HG03342 (cell line): ENCODE data around the gene SEMA3E.
"Not testable (repeated sequence)": the region's sequence is repeated elsewhere in the genome, so short reads cannot be mapped to it uniquely, and the experiment has no call there.

Experiments
- ATAC-seq: cut with Tn5 transposase; IDR thresholded peaks from one replicate; pipeline ENCODE4 v1.9.1; 2021; ENCODE audit warnings: mild to moderate bottlenecking, moderate library complexity; ENCODE audit not compliant: unreplicated experiment

SEMA3E gene

DNA sequence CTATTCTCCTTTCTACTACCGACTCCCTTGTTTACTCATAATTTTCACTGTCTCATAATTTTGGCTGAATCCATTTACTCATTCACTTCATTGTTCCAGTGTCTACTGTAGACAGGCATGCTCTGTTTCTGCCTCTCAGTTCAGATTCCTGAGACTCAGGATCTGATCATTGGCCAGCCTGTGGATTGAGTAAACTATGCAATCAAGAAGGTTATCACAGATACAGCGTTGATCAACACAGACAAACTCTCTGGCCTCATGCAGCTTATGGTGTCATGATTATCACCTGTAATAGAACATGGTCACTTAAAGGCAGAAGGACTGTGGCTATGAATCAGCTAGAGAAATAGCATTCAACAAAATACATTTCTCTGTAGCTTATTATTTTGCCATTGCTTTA, 86.0 kb downstream of the SEMA3E start:
- ATAC-seq, result no peak

DNA sequence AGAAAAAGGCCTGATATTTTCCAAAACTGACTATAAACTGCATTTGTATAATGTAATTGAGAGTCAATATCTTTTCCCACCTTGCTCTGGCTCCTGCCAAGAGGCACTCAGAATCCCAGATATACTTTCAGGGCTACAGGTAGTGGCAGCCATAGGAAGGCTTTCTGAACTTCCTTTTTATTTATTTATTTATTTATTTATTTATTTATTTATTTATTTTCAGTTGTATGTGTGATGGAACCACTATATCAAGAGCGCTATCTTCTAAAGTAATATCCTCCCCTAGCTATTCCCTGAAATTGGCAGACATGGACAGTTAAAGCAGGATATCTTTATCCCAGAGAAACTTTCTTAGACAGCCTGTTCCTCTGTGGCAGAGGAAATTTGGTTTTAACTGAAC, 86.7 kb downstream of the SEMA3E start:
- ATAC-seq, result no peak

DNA sequence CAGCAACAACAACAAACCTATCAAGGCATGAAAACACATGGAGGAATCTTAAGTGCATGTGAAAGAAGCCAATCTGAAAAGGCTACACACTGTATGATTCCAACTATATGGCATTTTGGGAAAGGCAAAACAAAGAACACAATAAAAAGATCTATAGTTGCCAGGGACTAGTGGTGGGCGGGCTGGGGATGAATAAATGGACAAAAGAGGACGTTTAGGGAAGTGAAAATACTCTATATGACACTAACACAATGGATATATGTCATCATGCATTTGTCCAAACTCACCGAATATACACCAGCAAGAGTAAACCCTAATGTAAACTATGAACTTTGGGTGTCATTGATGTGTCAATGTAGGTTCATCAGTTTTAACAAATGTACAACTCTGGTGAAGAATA, 89.1 kb downstream of the SEMA3E start:
- ATAC-seq, result no peak

DNA sequence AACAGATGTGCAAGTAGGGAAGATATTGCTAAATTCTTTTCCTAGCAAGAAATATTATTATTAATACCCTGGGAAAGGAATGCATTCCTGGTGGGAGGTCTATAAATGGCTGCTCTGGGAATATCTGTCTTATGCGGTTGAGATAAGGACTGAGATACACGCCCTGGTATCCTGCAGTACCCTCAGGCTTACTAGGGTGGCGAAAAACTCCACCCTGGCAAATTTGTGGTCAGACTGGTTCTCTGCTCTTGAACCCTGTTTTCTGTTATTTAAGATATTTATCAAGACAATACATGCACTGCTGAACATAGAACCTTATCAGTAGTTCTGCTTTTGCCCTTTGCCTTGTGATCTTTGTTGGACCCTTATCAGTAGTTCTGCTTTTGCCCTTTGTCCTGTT, 96.4 kb downstream of the SEMA3E start:
- ATAC-seq, result not testable (repeated sequence)

DNA sequence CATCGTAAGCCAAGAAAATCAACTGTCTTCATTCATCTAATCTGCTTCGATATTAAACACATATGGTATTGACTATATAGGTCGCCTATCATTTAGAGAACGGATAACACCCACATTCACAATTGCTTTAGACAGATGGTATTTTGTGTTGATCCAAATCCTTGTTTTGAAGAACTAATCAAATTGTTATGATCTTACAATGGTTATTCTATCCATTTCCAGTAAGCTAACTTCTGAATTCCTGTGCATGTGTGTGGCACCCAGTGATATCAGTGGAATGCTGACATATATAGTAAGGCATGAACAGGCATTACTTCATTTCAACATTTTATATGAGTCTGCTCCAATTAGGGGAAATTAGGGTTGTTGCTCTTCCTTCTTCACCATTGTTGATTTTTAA, 98.8 kb downstream of the SEMA3E start:
- no peak for ATAC-seq

DNA sequence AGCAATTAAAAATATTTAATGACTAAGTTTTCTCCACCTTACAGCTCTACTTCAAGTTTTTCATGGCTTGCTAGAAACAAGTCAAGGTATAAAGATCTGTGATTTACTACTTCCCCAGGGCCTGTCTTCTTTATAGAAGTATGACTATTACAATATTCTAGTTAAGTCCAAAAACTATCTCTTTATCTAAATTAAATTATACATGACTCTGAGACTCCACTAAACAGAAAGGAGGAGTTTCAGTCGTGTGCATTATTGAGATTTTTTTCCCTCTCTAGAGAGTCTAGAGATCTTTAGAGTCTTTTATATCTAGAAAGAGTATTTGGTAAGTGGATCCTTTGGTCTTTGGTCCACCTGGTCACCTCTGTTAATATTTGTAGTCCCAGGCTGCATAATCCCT, 100.7 kb downstream of the SEMA3E start:
- no peak for ATAC-seq

DNA sequence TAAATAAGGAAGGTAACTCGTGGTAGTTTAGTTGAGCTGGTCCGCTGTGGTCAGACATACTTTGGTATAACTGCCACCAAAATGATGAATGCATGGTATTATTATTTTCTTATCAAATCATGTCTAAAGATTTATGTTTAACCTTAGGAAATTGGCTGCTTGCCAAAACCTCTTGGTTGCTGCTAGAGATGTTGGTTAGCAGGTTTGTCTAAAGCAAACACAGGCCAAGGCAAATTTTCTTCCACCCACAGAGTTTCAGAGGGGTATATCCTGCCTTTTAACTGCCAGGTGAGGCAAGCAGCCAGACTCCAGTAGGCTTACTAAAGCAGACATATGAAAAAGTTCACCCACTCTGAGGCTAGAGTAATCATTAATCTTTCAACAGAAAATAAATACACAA, 101.4 kb downstream of the SEMA3E start:
- ATAC-seq, result peak; percentile 91

DNA sequence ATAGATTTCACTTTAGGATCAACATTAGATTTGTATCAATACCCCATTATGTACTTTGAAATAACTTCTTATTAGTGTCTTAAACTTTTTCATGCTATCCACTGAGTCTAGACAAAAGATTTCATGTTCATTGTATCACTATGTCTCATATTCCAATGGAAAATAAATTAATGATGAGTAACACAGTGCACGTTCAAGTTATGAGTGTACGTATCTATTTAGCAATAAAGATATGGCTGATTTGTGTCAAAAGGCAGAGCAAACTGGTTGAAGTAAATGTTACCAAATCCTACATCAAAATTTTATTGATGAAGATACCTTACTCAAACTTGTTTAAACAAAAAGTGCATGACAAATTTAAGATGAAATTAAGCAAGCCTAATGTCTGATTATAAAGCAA, 102.4 kb downstream of the SEMA3E start:
- ATAC-seq, result no peak

DNA sequence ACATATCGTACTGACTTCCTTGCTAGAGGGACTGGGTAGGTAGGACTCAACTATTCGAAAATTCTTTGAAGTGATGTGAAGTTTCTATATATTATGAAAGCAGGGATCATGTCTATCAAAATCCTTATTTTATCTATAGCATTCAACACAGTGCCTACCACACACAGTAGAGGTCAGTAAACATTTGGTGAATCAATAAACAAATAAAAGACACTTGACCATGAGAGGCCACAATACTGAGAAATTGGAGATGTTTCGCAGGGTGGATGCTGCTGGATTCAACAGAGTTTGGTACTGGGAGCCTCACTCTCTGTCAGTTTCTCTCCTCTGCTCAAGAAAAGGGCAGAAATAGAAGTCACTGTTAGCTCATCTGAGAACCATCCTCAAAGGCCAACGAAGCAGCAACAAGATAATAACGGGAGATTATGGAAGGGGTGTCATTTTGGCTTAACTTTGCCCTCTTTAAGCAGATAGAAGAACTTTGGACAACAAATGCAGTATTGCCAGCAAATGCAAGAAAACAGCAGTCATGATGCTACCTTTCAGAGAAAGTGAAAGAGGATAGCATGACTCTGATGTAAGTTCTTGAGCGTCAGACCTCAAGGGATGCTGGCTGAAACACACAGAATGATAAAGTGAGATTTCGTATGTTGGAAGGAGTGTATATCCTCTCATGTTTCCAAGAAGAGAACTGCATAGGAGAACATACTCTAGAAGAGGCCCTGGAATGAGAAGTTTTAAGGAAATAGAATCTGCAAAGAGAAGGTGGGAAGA, 107.6 kb downstream of the SEMA3E start:
- ATAC-seq, result no peak

DNA sequence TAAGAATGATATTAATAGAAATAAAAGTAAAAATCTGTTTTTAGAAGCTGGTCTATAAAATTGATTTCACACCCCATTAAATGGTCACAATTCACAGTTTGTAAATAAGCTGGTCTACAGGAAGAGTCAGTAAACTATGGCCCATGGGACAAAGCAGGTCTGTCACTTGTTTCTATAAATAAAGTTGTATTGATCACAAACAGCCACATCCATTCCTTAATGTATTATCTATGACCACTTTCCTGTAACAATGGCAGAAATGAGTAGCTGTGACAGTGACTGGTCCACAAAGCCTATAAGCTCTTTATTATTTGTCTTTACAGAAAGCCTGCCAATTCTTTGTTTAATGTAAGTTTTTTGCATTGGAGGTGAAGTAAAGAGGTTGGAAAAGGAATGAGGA, 114.5 kb downstream of the SEMA3E start:
- ATAC-seq, result no peak

DNA sequence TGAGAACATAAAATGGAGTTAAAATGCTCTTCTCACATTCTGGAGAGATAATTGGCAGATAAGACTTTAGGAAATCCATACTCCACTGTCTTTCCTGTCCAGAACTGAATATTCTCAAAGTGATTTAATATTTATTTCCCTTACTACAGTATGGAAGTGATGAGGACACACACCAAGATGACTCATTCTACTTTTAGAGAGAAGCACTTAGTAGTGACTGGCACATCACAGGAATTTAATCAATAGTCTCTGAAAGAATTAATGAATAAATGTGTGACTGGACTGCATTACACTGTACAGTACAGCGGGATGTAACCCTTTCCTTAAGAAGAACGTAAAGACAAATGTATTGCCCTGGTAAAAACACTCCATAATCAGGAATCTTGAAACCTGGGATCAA, 116.7 kb downstream of the SEMA3E start:
- ATAC-seq, result no peak

DNA sequence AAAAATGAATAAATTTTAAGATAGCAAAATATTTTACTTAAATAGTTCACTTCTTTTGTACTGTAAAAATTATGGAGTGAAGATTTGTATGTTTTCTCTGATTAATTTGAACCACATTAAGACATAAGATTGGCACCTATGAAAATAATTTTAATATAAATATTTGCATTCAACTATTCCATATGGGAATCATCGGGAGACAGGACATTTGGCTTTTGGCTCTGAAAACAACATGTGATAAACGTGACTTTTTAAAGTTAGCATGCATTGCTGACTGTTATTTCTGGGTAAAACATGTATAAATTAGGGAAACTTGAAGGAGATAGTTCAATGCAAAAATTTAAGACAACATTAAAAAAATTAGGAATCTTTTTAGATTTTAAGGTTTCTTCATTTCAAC, 117.2 kb downstream of the SEMA3E start:
- no peak for ATAC-seq

DNA sequence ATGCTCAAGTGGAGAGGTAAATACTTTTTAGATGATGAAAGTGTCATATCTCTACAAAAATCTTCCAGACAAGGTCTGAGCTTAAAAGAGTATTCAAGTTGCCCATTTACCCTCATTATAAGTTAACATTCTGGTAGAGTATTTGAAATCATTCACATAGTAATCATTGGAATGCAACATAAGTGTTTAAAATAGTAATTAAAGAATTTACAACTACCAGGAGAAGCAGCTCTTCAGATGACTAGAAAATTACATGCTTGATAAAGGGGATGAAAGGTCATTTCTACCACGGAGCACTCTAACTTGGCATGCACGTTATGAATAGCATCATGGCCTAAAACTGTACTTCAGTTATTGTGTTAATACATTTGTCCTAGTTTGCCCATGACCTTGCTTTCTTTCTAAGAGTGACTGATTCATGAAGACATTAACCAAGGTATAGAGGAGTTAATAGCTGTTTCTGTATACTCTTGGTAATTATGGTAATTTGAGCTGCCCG, 120.0 kb downstream of the SEMA3E start:
- no peak for ATAC-seq

DNA sequence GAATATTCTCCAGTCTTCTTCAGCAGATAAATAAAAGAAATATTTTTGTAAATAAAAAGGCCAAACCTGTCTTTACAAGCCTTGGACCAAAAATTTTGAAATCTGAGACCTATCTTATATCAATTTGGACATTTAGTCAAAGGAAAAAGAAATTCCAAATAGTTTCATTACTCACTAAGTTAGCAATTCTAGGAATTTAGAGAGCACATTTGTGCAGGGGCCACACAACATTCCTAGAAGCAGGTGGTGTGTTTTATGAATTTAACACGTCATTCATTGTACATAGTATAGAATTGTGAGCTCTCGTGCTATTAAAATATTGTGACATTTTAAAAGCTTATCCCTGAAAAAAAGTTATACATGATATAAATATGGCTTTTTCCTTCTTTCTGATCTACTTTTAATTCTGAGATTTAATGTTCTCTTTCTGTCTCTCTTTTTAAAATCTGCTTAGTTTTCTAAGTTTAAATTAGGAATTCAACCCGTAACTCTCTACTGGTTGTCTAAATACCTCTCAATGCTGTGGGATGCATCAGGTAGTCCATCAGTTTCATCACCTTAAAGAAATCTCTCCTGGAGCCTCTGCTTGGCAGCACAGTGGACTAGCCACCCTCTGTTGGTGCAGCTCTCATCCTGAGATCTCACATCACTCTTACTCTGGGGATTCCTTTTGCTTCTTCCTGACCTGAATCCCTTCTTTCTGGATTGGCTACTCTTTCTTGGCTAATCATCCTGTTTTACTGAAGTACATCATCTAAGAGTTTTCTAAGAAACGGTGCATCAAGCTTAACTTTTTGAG, 124.5 kb downstream of the SEMA3E start:
- no peak for ATAC-seq

DNA sequence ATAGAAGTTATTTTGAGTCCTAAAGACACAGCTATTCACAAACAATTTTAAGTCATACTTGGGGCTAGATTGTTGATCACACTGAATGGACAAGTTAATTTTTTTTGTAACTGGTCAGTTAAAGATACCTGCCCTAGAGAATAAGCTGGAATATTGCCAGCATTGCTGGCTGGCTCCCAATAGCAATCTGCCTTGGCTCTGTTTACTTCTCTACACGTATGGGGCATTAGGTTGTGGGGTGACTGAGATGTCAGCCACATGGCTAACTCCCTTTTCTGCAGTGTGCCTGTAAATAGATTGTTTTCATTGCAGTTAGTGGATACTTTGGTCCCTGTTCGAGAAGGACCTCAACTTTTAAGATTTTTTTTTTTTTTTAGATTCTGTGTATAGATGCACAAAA, 128.2 kb downstream of the SEMA3E start:
- no peak for ATAC-seq

DNA sequence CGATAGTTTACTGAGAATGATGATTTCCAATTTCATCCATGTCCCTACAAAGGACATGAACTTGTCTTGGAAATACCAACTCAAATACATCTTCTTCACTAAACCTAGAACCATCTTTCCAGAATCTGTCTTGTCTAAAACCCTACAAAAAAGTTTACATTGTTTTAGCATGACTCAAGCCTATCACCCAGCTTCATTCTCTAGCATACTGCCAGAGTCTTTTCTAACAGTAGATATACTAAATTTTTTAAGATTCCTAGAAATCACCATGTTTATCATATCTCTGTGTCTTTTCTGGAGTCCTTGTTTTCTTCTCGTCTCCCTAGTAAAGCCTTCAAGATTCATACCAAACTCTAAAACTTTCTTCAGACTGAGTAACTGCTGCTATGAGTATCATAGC, 129.7 kb downstream of the SEMA3E start:
- no peak for ATAC-seq

DNA sequence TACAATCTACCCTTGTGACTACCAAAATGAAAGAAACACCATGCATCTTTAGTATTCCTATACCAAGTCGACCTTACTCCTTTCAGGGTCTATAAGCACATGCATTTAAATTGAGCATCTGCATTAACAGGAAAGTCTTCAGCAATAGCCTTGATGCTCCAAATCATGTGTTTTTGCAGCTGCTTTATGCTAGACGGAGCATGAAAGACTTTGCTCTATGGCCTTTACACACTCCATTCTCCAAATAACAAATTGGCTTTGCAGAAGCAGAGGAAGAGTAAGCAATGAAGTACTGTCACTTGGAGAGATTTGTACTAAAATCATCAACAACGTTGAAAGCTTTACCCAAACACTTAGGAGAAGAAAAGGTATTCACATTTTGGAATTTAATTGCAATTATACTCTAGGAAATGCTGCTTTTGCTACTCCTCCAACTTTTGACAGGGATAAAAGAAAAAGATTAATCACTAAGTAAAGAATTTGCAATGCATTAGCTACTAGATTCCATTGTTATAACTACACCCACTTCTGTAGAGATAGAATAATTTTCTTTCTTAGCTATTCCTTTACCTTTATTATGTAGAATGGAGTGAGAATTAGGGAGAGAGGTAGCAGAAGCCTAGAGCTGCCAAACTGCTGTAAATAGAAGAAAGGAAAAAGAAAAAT, 131.8 kb downstream of the SEMA3E start:
- ATAC-seq, result no peak

DNA sequence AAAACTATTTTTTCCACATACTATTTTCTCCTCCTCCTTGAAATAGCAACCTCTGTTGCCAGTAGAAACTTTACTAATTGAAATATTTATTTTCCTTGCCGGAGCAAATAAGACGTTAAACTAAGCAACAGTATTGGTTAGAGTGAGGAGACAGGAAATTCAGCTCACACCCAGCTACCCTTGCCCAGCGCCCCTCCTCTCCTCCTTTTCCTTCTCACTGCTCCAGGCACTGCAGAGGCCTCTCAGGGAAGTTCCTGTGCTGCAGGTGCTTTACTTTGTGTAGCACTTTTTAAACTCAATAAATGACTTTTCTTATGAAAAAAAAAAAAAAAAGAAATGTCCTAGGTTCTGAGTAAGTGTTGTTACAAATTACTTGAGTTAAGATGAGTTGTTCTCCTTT, 134.0 kb downstream of the SEMA3E start:
- ATAC-seq, result no peak

DNA sequence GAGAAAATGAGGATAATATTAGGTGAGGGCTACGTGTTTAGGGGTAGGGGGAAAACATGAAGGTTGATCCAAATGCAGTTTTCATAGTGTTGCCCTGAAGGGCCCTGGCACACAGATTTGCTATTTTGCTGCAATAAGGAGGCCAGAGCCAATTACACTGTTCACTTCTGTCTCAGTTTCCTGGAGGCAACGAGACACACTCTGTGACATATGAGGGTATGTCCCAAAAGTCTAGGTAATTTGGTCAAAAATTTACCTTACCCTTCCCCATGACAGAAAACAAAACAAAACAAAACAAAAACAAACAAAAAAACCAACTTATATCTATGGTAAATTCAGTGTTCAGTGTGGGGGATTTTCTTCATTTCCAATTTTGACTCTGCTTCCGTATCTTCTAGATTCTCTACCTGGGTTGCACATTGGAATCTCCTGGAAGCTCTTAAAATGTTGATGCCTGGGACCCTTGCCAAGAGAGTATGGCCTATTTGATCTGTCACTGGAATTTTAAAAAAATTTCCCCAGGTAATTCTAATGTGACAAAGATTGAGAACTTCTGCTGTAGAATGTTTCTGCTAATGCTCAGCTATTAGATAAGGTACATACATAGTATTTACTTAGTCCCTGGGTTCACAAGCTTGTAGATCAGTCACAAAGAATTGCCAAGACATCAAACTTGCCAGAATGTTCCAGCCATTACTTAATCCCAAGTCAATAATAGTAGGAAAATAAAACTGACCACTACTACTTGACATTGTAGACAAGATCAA, 139.5 kb downstream of the SEMA3E start:
- no peak for ATAC-seq

DNA sequence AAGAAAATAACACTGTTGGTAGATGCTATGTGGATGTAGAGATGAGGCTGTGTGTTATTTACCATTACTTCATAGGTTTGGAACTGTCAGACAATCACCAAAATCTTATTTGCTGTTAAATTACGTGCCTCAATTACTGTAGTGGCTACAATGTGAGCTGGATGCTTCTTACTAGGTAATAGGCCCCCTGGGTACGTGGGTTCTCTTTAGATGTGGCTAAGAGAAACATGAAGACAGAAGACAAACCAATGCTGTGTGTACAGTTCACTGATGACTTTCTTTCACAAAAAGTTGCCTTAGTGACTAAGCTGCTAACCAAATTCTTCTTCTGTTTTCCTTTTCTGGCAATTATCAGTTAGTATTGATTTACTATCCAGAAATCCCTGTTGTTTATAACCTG, 144.6 kb downstream of the SEMA3E start:
- no peak for ATAC-seq

DNA sequence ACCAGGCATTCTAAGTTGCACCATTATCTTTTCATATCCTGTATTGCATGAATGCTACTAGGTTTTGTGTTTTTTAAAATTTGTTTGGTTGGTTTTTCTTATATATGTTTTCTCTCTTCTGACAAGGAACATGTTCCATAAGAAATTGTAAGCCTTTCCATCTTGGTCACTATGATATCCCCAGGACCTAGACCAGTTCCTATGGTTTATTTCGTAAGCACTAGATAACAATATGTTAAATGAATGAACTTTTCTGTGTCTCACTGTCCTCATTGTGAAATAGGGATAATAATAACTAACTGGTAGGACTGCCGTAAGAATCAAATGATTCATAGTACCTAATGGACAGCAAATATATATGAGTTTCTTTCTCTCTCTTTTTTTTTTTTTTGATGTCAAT, 146.3 kb downstream of the SEMA3E start:
- ATAC-seq, result no peak
